ENCODE measurements around the gene GRIN2A.

GRIN2A gene

GRCh38 chr16:9805109-9805508 lies 377.1 kb downstream of the GRIN2A start:
- no peak for DNase-seq

DNA sequence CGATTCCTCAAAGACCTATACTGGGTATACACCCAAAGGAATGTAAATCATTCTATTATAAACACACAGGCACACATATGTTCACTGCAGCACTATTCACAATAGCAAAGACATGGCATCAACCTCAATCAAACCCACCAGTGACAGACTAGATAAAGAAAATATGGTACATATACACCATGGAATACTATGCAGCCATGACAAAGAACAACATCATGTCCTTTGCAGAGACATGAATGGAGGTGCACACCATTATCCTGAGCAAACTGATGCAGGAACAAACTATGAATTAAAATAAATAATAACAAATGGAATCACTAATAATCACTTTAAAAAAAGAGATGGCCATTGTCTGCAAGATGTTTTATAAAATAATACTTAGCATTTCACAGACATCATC lies 380.1 kb downstream of the GRIN2A start:
- DNase-seq, result no peak

DNA sequence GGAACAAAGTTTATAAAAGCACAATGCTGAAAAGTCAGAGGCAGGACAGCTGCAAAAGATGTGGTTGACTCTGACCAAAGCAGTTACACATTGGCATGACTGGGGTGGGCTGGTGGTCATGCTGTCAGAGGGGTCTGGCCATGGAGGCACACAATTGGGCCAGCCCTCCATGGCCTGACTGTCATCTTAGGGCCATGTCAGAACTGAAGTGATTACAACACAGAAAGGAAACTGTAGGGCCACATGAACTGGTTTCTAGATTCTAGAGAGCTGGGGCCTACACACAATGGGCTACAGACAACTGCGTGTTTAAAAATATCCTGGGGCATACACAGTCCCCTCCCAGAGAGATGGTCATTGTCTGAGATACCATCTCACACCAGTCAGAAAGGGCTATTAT lies 380.6 kb downstream of the GRIN2A start:
- no peak for DNase-seq

DNA sequence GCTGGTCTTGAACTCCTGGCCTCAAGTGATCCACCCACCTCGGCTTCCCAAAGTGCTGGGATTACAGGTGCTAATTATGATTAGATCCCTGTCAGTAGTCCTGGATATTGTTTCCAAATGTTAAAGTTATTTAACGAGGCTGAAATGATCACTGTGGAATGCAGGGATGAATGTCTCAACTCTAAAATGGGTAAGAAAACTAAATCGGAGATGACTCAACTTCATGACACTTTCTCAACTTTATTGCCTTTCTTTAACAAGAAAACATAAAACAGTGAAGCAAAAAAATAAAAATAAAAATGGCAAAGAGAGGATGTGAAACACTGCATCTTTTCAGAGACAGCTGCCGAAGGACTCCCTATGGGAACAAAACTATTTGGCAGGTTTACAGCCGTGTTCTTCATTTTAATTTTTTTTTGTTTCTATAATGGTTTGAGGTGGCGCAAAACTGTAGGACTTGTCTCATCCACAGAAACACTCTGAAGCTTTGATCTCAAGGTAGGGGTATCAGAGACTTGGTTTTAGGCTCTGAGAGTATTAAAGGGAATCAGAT lies 382.0 kb downstream of the GRIN2A start:
- no peak for DNase-seq

DNA sequence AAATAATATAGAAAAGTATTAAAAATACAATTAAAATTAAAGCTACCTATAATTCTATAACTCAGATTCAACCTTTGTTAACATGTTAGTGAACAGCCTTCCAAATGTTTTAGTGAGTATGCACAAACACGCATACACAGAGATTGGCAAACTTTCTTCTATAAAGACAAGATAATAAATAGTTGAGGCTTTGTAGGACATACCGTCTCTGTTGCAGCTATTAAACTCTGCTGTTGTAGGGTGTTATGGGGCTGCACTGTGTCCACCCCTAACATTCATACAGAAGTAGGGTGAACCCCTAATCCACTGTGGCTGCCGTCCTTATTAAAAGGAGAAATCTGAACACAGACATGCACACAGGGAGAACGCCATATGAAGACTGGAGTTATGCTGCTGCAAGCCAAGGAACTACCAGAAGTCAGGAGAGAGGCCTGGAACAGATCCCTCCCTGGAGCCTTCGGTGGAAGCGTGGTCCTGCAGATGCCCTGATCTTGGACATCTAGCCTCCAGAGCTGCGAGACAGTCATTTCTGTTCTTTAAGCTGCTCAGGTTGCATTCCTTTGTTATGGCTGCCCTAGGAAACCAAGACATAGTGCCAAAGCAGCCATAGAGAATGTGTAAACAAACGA lies 383.2 kb downstream of the GRIN2A start:
- DNase-seq, result no peak

GRCh38 chr16:9798474-9798873 lies 383.8 kb downstream of the GRIN2A start:
- no peak for DNase-seq

GRCh38 chr16:9797306-9797705 lies 384.9 kb downstream of the GRIN2A start:
- no peak for DNase-seq

GRCh38 chr16:9793623-9794022 lies 388.6 kb downstream of the GRIN2A start:
- DNase-seq, result no peak

DNA sequence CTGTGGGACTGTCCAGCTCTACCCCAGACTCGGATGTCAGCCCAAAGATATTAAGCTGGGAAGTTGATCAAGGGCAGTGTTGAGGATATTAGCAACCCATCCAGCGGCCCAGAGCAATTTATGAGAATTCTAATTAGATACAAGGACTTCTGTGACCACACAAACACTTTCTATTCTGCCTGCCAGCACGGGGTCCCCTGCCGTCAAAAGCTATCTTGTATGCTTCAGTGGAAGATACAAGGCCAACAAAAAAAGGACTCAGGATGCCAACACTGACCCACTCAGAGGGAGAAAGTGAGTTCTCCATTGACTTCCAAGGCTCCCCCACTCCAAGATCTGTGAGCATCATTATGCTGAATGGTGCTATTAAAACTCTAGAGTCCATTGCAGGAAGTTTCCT lies 390.7 kb downstream of the GRIN2A start:
- no peak for DNase-seq

- DNase-seq, result no peak
Measured at GRCh38 chr16:9790199-9790598, 392.0 kb downstream of the GRIN2A start.

GRCh38 chr16:9787717-9788116 lies 394.5 kb downstream of the GRIN2A start:
- no peak for DNase-seq

GRCh38 chr16:9780831-9781230 lies 401.4 kb downstream of the GRIN2A start:
- DNase-seq, result no peak

GRCh38 chr16:9778849-9779248 lies 403.4 kb downstream of the GRIN2A start:
- DNase-seq, result no peak

DNA sequence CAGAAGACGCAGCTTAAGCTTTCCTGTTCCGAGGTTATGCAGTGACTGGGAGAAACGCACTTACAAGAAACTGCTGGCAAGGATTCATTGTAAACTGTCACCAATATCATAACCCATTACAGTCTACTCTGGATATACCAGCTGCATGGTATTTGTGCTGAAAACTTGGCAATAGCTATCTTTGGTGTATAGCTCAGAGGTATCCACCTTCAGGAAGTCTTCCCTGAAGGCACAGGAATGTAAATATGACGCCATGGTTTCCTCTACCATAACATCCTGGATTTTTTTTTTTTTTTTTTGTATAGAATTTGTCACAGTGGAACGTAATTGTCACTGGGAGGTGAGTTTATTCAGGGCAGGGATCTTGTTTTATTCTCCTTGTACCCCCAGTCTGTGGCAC lies 406.2 kb downstream of the GRIN2A start:
- DNase-seq, result no peak

GRCh38 chr16:9773289-9773688 lies 408.9 kb downstream of the GRIN2A start:
- DNase-seq, result no peak

DNA sequence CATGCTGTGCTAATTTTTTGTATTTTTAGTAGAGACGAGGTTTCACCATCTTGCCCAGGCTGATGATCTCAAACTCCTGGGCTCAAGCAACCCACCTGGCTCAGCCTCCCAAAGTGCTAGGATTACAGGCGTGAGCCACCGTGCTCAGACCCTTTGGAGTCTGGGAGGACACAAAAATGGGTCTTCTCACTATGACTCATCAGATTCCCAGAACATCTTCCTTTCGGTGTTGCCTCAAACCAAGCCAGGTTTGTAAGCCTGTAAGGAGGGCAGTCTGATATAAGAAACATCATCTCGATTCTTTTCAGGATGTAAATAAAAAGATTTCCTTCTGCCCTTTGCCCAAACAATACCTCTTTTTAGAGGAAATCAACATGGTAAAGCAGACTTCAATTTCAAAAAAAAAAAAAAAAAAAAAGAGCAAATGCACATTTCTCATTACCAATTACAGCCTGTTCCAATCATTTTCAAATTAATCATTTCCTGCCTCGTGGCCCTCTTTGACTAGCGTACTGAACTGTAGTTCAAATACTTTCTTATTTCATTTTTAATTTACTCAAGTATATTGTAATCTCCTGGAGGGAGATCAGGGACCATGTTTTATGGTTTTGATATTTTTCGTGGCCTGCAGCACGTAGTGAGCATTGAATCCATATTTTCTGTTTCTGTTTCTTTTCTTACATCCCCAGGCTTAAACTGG lies 409.6 kb downstream of the GRIN2A start:
- DNase-seq, result no peak

GRCh38 chr16:9766891-9767290 lies 415.3 kb downstream of the GRIN2A start:
- no peak for DNase-seq

DNA sequence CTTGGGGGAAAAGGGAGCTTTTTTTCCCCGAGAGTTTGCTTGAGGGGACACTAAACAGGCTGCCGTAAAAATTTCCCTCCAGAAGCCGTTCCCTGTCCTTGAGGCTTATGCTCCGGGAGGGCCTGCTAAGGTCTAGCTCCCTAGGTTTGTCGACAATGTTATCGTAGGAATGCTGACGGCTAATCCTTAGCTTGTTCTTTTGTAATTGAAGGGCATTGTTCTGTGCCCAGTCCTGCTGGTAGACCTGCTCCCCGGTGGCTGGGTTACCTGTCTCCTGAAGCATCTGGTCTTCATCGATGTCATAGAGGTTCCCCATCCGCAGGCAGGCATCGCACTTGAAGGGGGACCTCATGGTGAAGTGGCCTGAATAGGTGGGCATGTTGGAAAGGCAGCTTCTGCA lies 418.7 kb downstream of the GRIN2A start:
- DNase-seq, result no peak

DNA sequence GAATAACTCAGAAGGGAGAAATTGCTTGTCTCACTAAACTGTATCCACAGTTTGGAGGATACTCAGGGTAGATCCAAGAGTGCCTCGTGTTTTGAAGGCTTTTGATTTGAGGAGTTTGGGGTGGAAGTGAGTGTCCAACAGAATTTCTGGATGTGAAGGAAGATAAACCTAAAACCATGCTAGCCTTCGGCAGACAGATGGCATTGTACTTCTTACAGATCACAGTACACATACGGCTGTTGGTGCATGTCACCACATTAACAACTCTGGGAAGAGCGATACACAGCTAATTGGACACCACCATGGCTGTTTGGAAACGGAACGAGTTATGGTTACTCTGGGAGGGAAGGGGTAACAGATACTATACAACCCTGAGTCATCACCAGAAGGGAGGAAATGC lies 420.4 kb downstream of the GRIN2A start:
- DNase-seq, result no peak

DNA sequence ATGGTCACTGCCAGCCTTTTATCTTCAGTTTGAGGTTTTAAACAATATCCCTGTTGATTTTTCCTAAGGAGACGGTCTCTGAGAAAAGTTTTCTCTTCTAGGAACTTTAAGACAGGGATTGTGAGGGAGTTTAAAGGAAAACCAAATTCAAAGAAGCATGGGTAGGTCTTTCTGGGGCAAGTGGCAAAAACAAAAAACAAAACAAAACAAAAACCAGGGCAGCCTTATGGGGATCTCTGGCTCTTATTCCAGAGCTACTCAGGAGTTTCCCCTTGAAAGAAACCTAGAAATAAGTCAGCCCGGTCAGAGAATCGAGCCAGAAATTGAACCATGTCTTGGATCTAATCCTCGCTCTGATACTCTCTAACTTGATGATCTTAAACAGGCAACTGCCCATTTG lies 424.5 kb downstream of the GRIN2A start:
- no peak for DNase-seq

- no peak for DNase-seq
Measured at GRCh38 chr16:9756434-9756833, 425.8 kb downstream of the GRIN2A start.

DNA sequence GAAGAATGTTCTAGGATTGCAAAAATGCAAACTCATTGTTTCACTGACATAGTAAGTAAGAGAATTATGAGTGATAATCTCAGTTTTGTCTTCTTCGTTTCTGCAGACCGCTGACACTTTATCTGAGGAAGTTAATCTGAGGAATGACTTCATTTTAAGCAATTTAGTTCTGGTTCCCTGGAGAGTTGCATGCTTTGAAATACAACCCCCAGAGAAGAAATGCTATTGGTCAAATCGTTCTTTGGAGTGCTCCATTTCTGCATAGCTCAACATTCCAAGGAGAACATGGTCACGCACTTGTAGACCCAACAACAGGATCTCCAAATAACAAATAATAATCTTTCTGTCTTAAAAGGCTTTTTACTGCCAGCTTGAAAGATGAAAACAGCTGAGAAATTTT lies 427.1 kb downstream of the GRIN2A start:
- DNase-seq, result no peak

DNA sequence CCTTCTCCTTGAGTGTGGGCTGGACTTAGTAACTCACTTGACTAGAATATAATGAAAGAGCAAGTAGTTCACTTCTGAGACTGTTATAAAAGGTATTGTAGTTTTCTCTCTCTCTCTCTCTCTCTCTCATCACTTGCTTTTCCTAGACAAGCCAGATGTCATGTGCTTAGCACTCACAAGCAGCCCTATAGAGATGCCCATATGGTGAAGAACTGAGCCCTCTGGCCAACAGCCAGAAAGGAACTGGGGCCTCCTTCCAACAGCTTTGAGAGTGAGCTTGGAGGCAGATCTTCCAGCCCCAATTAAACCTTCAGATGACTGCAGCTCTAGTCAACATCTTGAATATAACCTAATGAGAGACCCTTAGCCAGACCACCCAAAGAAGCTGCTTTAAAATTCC lies 440.5 kb downstream of the GRIN2A start:
- DNase-seq, result no peak

- no peak for DNase-seq
Measured at GRCh38 chr16:9739301-9739700, 442.9 kb downstream of the GRIN2A start.

DNA sequence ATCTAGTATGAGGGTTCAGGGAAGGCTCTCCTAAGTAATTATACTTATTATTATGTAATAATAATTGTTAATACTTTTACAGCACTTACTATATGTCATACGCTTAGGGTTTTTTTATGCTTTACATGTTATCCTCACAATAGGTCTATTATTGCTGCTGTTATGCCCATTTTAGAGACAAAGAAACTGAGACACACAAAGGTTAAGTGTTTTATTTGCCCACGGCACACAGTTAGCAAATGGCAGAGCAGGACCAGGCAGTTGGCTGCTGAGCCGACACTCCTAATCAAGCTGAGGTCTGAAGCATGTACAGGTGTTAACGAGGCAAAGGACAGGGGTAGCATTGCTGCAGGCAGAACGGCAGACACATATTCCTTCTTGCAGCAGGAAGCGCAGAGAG lies 443.5 kb downstream of the GRIN2A start:
- no peak for DNase-seq
